Esophagus squamous epithelium (tissue), 4 donors: ENCODE data around the gene IL11RA.

ENCODE experiments used
- POLR2A ChIP-seq, 4 donors: fragments of 450-650 bp; IDR thresholded peaks; one replicate each; pipeline ENCODE4 v1.6.1; 2017; ENCODE audit warnings: antibody characterized with exemption in 4 of 4, mild to moderate bottlenecking in 4 of 4, moderate library complexity in 3 of 4
- TF ChIP-seq, protein P1 (sequence below), 6 experiments: fragments of 450-650 bp in 4 of 6; fragments of 200-600 bp in 2 of 6; sonication (generic) in 2 of 6; IDR thresholded peaks; one replicate each; pipeline ENCODE4 v1.5.1; 2016 to 2019; ENCODE audit warnings: antibody characterized with exemption in 6 of 6, mild to moderate bottlenecking in 4 of 6, moderate library complexity in 4 of 6

DNA sequence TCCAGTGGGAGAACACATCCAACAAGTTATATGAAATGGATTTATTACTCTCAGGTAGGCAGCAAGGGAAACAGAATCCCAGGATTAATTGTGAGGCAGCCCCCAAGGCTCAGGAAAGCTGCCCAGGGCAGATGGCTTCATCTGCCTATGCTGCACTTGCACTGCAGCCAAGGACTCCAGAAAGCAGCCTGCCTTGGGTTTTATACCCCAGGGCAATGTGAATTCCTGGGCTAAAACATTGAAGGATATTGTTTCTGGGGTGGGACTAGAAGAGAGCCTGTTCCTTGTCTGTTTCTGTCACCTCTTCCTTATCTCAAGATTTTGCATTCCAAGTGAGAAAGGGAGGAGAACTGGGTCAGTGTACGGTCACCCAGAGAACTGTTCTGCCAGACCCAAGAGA is 19.3 kb downstream of the IL11RA start:
- TF ChIP-seq, protein P1, sequence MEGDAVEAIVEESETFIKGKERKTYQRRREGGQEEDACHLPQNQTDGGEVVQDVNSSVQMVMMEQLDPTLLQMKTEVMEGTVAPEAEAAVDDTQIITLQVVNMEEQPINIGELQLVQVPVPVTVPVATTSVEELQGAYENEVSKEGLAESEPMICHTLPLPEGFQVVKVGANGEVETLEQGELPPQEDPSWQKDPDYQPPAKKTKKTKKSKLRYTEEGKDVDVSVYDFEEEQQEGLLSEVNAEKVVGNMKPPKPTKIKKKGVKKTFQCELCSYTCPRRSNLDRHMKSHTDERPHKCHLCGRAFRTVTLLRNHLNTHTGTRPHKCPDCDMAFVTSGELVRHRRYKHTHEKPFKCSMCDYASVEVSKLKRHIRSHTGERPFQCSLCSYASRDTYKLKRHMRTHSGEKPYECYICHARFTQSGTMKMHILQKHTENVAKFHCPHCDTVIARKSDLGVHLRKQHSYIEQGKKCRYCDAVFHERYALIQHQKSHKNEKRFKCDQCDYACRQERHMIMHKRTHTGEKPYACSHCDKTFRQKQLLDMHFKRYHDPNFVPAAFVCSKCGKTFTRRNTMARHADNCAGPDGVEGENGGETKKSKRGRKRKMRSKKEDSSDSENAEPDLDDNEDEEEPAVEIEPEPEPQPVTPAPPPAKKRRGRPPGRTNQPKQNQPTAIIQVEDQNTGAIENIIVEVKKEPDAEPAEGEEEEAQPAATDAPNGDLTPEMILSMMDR (IDR thresholded peaks at IDR 0.05): no peak
- TF ChIP-seq POLR2A (IDR thresholded peaks at IDR 0.05): no peak
